ENCODE results near the gene SCYL2.
"Not testable (repeated sequence)": the region's sequence is repeated elsewhere in the genome, so short reads cannot be mapped to it uniquely, and the experiment has no call there.

The SCYL2 gene

GRCh38 chr12:100266835-100267602 is at the start of gene SCYL2, which contains the start of gene DEPDC4:
Gene SCYL2 (plus strand): TSS chr12:100267177. CDS start chr12:100282971, 15,794 bp downstream.
Gene DEPDC4 (minus strand): TSS chr12:100267079. CDS start chr12:100267076, 3 bp downstream.
- FAIRE-seq (peak; percentile 97), DNase-seq (ENCODE audit: insufficient read length, low spot score) (peak; percentile 73)

GRCh38 chr12:100219328-100220109 is 47.5 kb upstream of the SCYL2 start:
- FAIRE-seq (no peak), DNase-seq (ENCODE audit: insufficient read length, low spot score) (no peak)

GRCh38 chr12:100221523-100221922 is 45.5 kb upstream of the SCYL2 start:
- FAIRE-seq, result no peak
- no peak for DNase-seq (ENCODE audit: insufficient read length, low spot score)

- not testable (repeated sequence) for DNase-seq (ENCODE audit: insufficient read length, low spot score); FAIRE-seq
Observed at GRCh38 chr12:100222173-100222572, 44.8 kb upstream of the SCYL2 start.

- FAIRE-seq, result no peak
- DNase-seq (ENCODE audit: insufficient read length, low spot score), result no peak
Observed at GRCh38 chr12:100225491-100225890, 41.5 kb upstream of the SCYL2 start.

GRCh38 chr12:100229036-100229635 is 37.8 kb upstream of the SCYL2 start:
- FAIRE-seq (no peak), DNase-seq (ENCODE audit: insufficient read length, low spot score) (no peak)

GRCh38 chr12:100229876-100230275 is 37.1 kb upstream of the SCYL2 start:
- no peak for DNase-seq (ENCODE audit: insufficient read length, low spot score)
- FAIRE-seq, result no peak

- DNase-seq (ENCODE audit: insufficient read length, low spot score); FAIRE-seq: not testable (repeated sequence)
Observed at GRCh38 chr12:100231873-100232272, 35.1 kb upstream of the SCYL2 start.

GRCh38 chr12:100234166-100234565 is 32.8 kb upstream of the SCYL2 start:
- DNase-seq (ENCODE audit: insufficient read length, low spot score), result no peak
- no peak for FAIRE-seq

- DNase-seq (ENCODE audit: insufficient read length, low spot score) (peak; percentile 8), FAIRE-seq (no peak)
Observed at GRCh38 chr12:100234591-100235304, 32.2 kb upstream of the SCYL2 start.

GRCh38 chr12:100238801-100239200 is 28.2 kb upstream of the SCYL2 start:
- DNase-seq (ENCODE audit: insufficient read length, low spot score) (no peak), FAIRE-seq (no peak)

GRCh38 chr12:100239589-100239988 is 27.4 kb upstream of the SCYL2 start:
- FAIRE-seq (no peak), DNase-seq (ENCODE audit: insufficient read length, low spot score) (no peak)

GRCh38 chr12:100243137-100243536 is 23.8 kb upstream of the SCYL2 start:
- FAIRE-seq, result no peak
- no peak for DNase-seq (ENCODE audit: insufficient read length, low spot score)

GRCh38 chr12:100247765-100248164 is 19.2 kb upstream of the SCYL2 start:
- DNase-seq (ENCODE audit: insufficient read length, low spot score), result no peak
- FAIRE-seq, result no peak

- no peak for DNase-seq (ENCODE audit: insufficient read length, low spot score)
- FAIRE-seq, result no peak
Observed at GRCh38 chr12:100248886-100249285, 18.1 kb upstream of the SCYL2 start.

- no peak for DNase-seq (ENCODE audit: insufficient read length, low spot score)
- FAIRE-seq, result no peak
Observed at GRCh38 chr12:100249941-100250340, 17.0 kb upstream of the SCYL2 start.

GRCh38 chr12:100251917-100252316 is 15.1 kb upstream of the SCYL2 start:
- no peak for FAIRE-seq
- DNase-seq (ENCODE audit: insufficient read length, low spot score), result no peak

- DNase-seq (ENCODE audit: insufficient read length, low spot score), result no peak
- FAIRE-seq, result no peak
Observed at GRCh38 chr12:100253437-100253836, 13.5 kb upstream of the SCYL2 start.

- FAIRE-seq (no peak), DNase-seq (ENCODE audit: insufficient read length, low spot score) (no peak)
Observed at GRCh38 chr12:100254876-100255275, 12.1 kb upstream of the SCYL2 start.

GRCh38 chr12:100258127-100258526 is 8.8 kb upstream of the SCYL2 start:
- FAIRE-seq (no peak), DNase-seq (ENCODE audit: insufficient read length, low spot score) (no peak)

GRCh38 chr12:100263131-100263530 is 3.8 kb upstream of the SCYL2 start:
- FAIRE-seq, result no peak
- no peak for DNase-seq (ENCODE audit: insufficient read length, low spot score)

Data from GM19239 (cell line).